Gastroesophageal sphincter (tissue), 4 donors: Measurements from ENCODE around the gene ACHE. TPM values are rescaled to one million over a fixed set of nuclear protein-coding genes. Genes with fewer than 3 reads are reported as not detected.
A peak's percentile ranks its signal among the peaks of the same experiment; 100 is the strongest.

Source experiments
- ATAC-seq: fragments of 150-250 bp; one replicate; pipeline ENCODE4 v1.9.1; 2016; ENCODE audit warnings: mild to moderate bottlenecking, moderate library complexity
- H3K27ac ChIP-seq, 4 donors: fragments of 200-600 bp; sonication (generic) in 3 of 4; 1 replicate in 3 of 4; 2 replicates in 1 of 4; pipeline ENCODE4 v1.5.1; 2016 to 2019
- H3K27me3 ChIP-seq: fragments of 200-600 bp; sonication (generic); one replicate; pipeline ENCODE4 v1.5.1; 2019
- H3K36me3 ChIP-seq, 2 donors: fragments of 200-600 bp; sonication (generic); one replicate each; pipeline ENCODE4 v1.5.1; 2019; ENCODE audit warnings: control low read depth in 1 of 2
- H3K4me1 ChIP-seq, 3 donors: fragments of 200-600 bp; sonication (generic); 1 replicate in 2 of 3; 2 replicates in 1 of 3; pipeline ENCODE4 v1.5.1; 2016 to 2019; ENCODE audit warnings: control low read depth in 2 of 3
- H3K4me3 ChIP-seq, 2 donors: fragments of 200-600 bp; sonication (generic); one replicate each; pipeline ENCODE4 v1.5.1; 2019; ENCODE audit warnings: mild to moderate bottlenecking in 1 of 2, moderate library complexity in 1 of 2
- H3K9me3 ChIP-seq, 3 donors: fragments of 200-600 bp; sonication (generic); one replicate each; pipeline ENCODE4 v1.5.1; 2017 to 2019; ENCODE audit warnings: control low read depth in 2 of 3
- EP300 ChIP-seq: sonication (generic); formaldehyde crosslinking; IDR thresholded peaks from one replicate; pipeline ENCODE4 v1.6.1; 2017; ENCODE audit warnings: antibody characterized with exemption, mild to moderate bottlenecking
- POLR2A ChIP-seq, 2 donors: fragments of 450-650 bp; IDR thresholded peaks; one replicate each; pipeline ENCODE4 v1.6.1; 2017; ENCODE audit warnings: antibody characterized with exemption in 2 of 2, mild to moderate bottlenecking in 2 of 2, moderate library complexity in 1 of 2
- POLR2AphosphoS5 ChIP-seq: sonication (generic); formaldehyde crosslinking; IDR thresholded peaks from one replicate; pipeline ENCODE4 v1.6.1; 2017; ENCODE audit warnings: antibody characterized with exemption
- WGBS, 2 donors: methylation state at CpG; one replicate each; pipeline ENCODE4 v1.1.5; 2018; ENCODE audit warnings: low coverage in 1 of 2; 5-methylcytosine and 5-hydroxymethylcytosine counted together
- total RNA-seq, 4 donors: library from RNA; depleted of rRNA; stranded (reverse); fragments of >200 nt; gene quantifications; one replicate each; pipeline ENCODE4 v1.1.0, GENCODE V29; 2016
- TF ChIP-seq, protein P1 (sequence below), 4 experiments: fragments of 200-600 bp in 2 of 4; fragments of 450-650 bp in 2 of 4; sonication (generic) in 1 of 4; IDR thresholded peaks; one replicate each; pipeline ENCODE4 v1.5.1; 2017 to 2019; ENCODE audit warnings: antibody characterized with exemption in 4 of 4, mild to moderate bottlenecking in 2 of 4, moderate library complexity in 2 of 4

The ACHE gene
- total RNA-seq, 4 donors from 2014 or later, result 0.62 to 3.6 (median 1.1) TPM

DNA sequence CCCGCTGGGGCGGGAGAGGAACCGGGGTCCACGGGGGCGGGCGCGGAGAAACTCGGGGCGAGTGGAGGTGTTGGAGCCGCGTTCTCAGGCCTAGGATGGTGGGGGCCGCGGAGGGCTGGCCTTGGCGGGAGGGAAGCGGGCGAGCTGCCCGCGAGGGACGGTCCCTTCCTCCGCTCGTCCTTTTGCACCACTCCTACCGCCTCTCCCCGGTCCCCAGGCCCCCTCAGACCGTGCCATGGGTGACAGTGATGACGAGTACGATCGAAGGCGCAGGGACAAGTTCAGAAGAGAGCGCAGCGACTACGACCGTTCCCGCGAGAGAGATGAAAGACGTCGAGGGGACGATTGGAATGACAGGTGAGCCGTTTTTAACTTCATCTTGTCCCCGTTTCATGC lies 20.3 kb downstream of the ACHE start:
- TF ChIP-seq POLR2A (IDR thresholded peaks at IDR 0.05), result no peak
- TF ChIP-seq, protein P1, sequence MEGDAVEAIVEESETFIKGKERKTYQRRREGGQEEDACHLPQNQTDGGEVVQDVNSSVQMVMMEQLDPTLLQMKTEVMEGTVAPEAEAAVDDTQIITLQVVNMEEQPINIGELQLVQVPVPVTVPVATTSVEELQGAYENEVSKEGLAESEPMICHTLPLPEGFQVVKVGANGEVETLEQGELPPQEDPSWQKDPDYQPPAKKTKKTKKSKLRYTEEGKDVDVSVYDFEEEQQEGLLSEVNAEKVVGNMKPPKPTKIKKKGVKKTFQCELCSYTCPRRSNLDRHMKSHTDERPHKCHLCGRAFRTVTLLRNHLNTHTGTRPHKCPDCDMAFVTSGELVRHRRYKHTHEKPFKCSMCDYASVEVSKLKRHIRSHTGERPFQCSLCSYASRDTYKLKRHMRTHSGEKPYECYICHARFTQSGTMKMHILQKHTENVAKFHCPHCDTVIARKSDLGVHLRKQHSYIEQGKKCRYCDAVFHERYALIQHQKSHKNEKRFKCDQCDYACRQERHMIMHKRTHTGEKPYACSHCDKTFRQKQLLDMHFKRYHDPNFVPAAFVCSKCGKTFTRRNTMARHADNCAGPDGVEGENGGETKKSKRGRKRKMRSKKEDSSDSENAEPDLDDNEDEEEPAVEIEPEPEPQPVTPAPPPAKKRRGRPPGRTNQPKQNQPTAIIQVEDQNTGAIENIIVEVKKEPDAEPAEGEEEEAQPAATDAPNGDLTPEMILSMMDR (IDR thresholded peaks at IDR 0.05), result no peak
- TF ChIP-seq POLR2AphosphoS5, result no peak
- peak; percentile 35 for ATAC-seq
- Histone ChIP-seq H3K4me1 (peaks cover 3 to 64% (median 18%) of the 10 kb centered on the region in 3 donors), H3K9me3 (no peaks in the 10 kb centered on the region), H3K27me3 (no peaks in the 10 kb centered on the region), H3K36me3 (peaks cover 0 to 65% of the 10 kb centered on the region in 2 donors), H3K27ac (peak overlapping the region; percentile 80 to 98 (median 92)), H3K4me3 (peak overlapping the region; percentile 67 to 79)
- 0 to 1% methylated on average over 11 to 20 of the region's 39 CpGs for whole genome bisulfite sequencing, 2 donors

DNA sequence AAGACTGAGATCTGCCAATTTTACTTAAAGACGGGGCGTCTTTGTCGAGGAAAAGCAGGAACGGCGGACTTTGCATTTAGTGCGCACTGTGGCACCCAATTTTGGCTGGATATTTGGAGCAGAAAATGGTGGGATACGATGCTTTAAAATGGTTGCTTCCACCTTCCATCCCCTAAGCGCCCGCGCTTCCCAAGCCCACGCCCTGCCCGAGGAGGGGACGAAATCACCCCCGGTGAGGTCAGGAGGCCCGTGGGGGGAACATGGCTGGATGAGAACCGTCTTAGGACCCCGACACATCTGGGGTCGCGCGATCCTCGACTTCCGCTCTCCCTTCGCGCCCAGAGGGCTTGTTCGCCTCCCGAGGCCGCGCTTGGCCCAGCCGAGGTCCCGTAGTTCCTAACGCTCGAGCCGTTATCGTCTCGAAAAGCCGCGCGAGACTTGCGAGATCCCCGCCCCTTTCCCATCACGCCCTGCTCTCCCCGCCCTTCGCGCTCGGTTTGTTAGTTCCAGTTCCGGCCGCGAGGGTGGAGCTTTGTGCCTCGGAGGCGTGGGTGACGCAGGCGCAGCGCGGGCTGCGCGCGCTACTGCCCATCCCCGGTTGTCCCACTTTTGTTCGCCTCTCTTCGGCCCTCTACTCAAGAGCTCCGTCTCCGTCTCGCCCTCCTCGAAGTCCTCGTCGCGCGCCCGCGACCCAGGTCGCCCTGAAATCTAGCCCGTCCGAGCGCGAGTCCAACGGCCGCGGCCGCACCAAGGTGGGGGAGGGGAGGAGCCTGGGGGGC lies 20.9 kb downstream of the ACHE start, which contains the start of gene SRRT:
Gene SRRT, plus strand, starts transcription at position 527 of the 779 bp plus-strand sequence. CDS start 488 bp downstream, outside the sequence.
- peak; percentile 97 for ATAC-seq
- 0 to 11% methylated on average over 1 to 5 of the region's 79 CpGs for WGBS, 2 donors
- H3K36me3 ChIP-seq, result peaks cover 0 to 64% of the 10 kb centered on the region in 2 donors

DNA sequence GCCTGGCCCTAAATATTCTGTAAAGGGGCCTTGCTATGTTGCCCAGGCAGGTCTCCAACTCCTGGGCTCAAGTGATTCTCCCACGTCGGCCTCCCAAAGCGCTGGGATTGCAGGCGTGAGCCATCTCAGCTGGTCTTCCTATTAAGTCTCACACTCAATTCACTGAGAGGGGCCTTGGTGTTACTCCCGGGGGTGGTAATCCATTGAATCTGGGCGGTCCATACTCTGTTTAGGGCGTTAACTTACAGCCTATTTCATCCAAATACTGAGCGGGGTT lies 21.4 kb downstream of the ACHE start:
- Histone ChIP-seq H3K27ac (peak overlapping the region; percentile 73 to 98 (median 92)), H3K4me1 (peaks cover 3 to 64% (median 19%) of the 10 kb centered on the region in 3 donors), H3K36me3 (peaks cover 0 to 60% of the 10 kb centered on the region in 2 donors), H3K4me3 (peak overlapping the region; percentile 67 to 79), H3K9me3 (no peaks in the 10 kb centered on the region), H3K27me3 (no peaks in the 10 kb centered on the region)
- TF ChIP-seq, protein P1 (IDR thresholded peaks at IDR 0.05), result no peak
- no peak for TF ChIP-seq EP300
- TF ChIP-seq POLR2AphosphoS5, result no peak
- no peak for TF ChIP-seq POLR2A (IDR thresholded peaks at IDR 0.05)
- no peak for ATAC-seq
- 51% methylated on average over 4 of the region's 8 CpGs; no CpG with 5 or more reads in 1 of the 2 donors for WGBS, 2 donors

More for the DNA sequence above, 20.9 kb downstream of the ACHE start, which contains the start of gene SRRT:
- peaks cover 3 to 64% (median 18%) of the 10 kb centered on the region in 3 donors for H3K4me1 ChIP-seq
- H3K27ac ChIP-seq, result peak within 1 kb of the TSS; percentile 80 to 98 (median 92)
- TF ChIP-seq POLR2AphosphoS5, result peak; percentile 99
- TF ChIP-seq, protein P1 (IDR thresholded peaks at IDR 0.05), result peak in 3 of 4 experiments; percentile 37 to 82 (median 79)
- peak; percentile 93 to 96 for TF ChIP-seq POLR2A (IDR thresholded peaks at IDR 0.05)
- no peak for TF ChIP-seq EP300
- no peaks in the 10 kb centered on the region for H3K27me3 ChIP-seq
- H3K9me3 ChIP-seq, result no peaks in the 10 kb centered on the region
- peak within 1 kb of the TSS; percentile 67 to 79 for H3K4me3 ChIP-seq

DNA sequence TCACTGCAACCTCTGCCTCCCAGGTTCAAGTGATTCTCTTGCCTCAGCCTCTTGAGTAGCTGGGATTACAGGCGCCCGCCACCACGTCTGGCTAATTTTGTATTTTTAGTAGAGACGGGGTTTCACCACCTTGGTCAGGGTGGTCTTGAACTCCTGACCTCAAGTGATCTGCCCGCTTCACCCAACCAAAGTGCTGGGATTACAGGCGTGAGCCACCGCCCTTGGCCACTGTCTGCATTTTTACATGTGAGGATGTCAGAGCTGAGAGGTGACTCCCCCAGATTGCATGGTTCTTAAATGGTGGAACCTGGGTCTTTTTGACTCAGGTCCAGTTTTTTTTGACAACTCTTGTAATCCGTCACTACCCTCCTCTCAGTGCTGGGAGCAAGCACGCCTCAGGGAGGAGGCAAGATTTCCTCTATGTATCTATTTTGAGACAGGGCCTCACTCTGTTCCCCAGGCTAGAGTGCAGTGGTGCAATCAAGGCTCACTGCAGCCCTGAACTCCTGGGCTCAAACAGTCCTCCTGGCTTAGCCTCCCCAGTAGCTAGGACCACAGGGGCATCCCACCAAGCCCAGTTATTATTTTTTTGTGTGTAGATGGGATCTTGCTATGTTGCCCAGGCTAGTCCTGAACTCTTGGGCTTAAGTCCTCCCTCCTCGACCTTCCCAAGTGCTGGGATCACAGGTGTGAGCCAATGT lies 21.9 kb downstream of the ACHE start:
- Histone ChIP-seq H3K27me3 (no peaks in the 10 kb centered on the region), H3K9me3 (no peaks in the 10 kb centered on the region), H3K4me1 (peaks cover 3 to 64% (median 24%) of the 10 kb centered on the region in 3 donors), H3K27ac (peak overlapping the region; percentile 73 to 98 (median 92)), H3K4me3 (peak overlapping the region in 1 of 2 donors; percentile 67), H3K36me3 (peaks cover 0 to 61% of the 10 kb centered on the region in 2 donors)
- ATAC-seq, result no peak
- TF ChIP-seq EP300 (no peak), POLR2AphosphoS5 (no peak), POLR2A (IDR thresholded peaks at IDR 0.05) (no peak)
- TF ChIP-seq, protein P1 (IDR thresholded peaks at IDR 0.05), result no peak
- WGBS, 2 donors, result 69% methylated on average over 2 of the region's 10 CpGs; no CpG with 5 or more reads in 1 of the 2 donors
